ENCODE results near the gene NT5C2.
"Not testable (repeated sequence)": the region's sequence is repeated elsewhere in the genome, so short reads cannot be mapped to it uniquely, and the experiment has no call there.

NT5C2 gene

DNA sequence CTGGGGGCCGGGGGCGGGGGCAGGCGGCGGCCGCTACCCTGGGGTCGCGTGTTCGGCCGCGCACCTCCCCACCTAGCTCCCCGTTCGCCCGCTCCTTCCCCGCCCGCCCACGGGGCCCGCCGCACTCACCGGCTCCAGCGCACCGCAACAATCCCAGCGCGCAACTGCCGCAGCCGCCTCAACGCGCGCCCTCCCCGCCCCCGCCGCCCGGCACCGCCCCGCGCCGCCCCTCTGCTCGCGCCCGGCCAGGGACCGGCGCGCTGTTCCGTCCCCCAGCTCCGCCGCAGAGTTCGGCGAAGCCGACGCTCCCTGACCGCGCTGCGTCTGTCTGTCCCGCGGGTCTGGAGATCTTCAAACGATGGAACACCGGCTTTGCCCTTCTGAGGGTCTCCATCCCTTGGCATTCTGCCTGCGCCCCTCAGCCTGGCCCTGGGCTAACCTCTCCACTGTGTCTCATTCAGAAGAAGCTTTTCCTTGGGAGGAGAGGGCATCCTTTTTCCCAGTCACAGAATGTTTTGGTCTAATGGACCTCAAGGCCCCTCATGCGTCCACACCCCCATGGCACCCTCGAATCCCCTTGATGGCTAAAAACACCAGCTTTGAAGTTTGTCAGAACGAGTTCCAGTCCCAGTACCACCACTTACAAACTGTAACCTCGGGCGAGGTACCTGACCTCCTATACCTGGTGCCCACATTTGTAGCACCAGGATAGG lies at the start of gene NT5C2:
Gene NT5C2, minus strand, starts transcription at position 166 of the 713 bp plus-strand sequence. CDS start 18,314 bp downstream, outside the sequence.
- H3K27ac ChIP-seq, result peak within 1 kb of the TSS; percentile 84
- DNase-seq (ENCODE audit: low read depth, low spot score), result no peak

DNA sequence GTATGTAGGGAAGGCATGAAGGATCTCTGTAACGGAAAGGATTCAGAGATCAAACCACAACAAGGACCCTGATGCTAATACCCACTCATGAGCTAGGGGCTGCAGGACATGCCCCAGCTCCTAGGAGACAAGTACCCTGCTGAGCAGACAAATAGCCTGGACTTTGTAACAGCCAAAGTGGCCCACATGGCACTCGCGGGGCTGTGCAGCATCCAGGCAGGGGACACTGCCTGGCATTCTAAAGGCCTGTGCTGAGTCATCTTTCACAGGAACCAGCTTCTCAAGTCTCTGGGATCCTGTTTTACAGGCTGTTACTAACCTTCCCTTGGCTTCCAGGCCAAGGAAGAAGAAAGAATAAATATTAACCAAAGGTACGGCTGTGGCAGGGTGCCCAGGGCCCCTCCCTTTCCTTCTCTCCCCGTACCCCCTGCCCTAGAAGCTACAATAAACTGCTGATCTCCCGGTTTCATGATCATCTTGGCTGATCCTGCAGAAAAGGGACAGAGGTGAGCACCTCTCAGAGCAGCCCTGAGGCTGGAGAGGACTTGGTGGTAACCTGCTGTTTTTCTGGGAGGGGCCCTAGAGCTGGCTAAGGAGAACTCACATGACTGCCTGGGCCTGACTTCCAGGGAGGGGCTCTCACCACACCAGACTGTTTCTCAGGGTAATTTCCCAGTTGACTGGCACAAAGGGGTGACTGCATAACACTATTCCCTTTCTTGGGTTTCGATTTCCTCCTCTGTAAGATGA lies 48.4 kb upstream of the NT5C2 start:
- peak; percentile 93 for DNase-seq (ENCODE audit: low read depth, low spot score)
- peak overlapping the region; percentile 98 for H3K27ac ChIP-seq

DNA sequence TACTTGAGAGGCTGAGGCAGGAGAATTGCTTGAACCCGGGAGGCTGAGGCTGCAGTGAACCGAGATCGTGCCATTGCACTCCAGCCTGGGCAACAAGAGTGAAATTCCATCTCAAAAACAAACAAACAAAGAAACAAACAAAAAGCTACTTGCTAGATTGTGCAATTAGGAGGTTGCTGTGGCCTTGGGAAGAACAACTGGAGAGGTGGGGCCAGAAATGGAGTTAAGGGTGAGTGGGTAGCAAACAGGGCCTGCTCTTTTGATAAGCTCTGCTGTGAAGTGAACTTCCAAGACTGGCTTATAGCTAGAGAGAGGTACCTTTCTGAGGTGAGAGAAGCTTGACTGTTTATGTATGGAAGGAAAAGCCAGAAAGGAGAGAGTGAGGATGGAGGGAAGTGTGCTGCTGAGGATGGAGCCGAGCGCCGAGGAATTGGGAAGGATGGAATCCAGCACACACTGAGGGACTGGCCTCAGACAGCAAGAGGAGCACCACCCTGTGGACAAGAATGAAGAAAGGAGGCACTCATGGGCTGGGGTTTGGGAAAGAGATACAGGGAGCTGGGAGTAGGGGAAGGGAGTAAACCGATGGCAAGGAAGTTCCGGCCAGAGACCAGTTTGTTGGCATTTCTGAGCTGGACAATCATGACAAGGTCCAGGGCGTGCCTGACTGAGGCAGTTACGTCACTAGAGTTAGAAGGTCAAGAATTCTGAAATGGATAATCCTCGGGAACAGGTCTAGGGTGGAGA lies 45.6 kb upstream of the NT5C2 start:
- peak overlapping the region; percentile 98 for H3K27ac ChIP-seq
- peak; percentile 70 for DNase-seq (ENCODE audit: low read depth, low spot score)

DNA sequence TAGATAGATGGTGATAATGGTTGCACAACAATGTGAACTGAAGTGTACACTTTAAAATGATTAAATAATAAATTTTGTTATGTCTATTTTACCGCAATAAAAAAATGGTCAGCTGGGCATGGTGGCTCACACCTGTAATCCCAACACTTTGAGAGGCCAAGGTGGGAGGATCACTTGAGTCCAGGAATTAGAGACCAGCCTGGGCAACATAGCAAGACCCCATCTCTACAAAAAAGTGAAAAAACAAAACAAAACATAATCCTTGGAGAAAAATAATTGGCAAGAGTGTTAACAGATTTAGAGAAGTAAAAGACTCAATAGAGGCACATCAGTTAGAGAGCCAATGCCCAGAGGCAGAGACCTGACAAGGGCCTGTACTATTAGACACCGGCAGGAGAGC lies 42.7 kb upstream of the NT5C2 start:
- no peak for DNase-seq (ENCODE audit: low read depth, low spot score)
- H3K27ac ChIP-seq, result no peak overlapping the region

DNA sequence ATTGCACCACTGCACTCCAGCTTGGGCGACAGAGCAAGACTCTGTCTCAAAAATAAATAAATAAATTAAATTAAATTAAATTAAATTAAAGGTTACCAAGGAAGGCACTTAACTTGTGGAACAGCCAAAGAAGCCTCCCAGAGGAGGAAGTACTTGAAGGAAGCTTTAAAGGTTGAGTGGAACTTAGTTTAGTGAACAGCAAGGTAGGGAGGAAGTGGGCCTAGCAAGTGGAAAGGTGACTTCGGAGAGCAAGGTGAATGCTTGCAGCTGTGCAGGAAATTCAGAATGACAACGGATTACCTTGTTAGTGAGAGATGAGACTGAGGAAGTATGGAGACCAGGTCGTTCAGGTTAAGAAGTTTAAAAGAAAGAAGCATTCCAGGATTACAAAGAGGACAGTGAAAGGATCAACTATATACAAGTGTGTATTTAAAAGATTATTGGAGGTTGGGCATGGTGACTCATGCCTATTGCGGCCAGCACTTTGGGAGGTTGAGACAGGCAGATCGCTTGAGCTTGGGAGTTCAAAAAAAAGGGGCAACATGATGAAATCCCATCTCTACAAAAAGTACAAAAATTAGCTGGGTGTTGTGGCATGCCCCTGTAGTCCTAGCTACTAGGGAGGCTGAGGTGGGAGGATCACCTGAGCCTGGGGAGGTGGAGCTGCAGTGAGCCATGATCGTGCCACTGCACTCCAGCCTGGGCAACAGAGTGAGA lies 39.9 kb upstream of the NT5C2 start:
- peak overlapping the region; percentile 95 for H3K27ac ChIP-seq
- DNase-seq (ENCODE audit: low read depth, low spot score), result no peak

DNA sequence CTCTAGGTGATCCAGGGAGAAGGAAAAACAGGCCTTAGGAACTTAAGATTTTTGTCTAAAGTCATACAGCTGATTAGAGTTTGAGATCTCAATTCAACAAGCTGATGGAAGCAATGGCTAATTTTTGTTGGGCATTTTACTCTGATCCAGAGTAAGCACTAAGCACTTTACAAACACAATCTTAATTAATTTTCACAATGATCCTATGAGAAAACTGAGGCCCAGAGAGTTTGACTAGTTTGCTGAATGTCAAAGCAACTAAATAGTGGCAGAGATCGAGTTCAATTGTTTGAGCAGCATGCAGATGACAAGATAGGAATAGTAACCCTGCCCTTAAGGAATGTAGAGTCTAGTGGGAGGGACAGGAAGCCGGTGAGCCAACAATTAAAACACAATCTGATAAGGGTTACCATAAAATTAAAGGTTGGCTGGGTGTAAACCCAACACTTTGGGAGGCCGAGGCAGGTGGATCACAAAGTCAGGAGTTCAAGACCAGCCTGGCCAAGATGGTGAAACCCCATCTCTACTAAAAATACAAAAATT lies 39.1 kb upstream of the NT5C2 start:
- H3K27ac ChIP-seq, result peak overlapping the region; percentile 95

DNA sequence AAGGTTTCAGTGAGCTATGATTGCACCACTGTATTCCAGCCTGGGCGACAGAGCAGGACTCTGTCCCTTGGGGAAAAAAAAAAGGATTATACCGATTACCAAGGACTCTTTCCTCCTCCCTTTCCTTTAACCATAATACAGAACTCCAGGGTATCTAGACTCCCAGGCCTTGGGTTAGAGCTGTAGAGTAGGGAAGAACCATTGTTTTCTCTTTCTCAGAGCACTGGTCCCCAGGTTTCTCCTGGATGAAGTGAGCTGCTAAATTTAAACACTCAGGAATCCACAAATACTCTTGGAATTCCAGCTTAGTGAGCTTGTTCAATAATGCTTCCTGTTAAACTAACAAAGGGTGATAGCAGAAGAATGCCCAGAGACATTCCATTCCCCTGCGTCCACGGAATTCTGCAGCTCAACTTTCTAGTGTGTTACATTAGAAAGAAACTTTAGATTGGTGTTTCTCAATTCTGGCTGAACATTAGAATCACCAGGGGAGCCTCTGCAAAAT lies 38.0 kb upstream of the NT5C2 start:
- no peak for DNase-seq (ENCODE audit: low read depth, low spot score)
- H3K27ac ChIP-seq, result peak overlapping the region; percentile 95

More for the DNA sequence above, 39.1 kb upstream of the NT5C2 start:
- DNase-seq (ENCODE audit: low read depth, low spot score), result no peak

DNA sequence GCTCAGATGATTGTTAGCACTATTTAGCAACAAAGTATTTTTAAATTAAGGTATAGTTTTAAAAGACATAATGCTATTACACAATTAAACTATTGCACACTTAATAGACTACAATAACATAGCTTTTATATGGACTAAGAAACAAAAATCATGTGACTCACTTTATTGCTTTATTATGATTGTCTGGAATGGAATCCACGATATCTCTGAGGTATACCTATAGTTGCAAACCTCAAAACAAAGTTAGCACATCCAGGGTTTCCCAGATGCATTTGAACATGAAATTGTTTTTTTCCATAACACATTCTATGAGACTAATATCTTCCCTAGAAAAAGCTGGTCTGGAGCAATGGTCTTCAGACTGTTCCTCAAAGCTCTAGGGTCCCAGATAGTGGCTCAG lies 34.3 kb upstream of the NT5C2 start:
- H3K27ac ChIP-seq, result peak overlapping the region; percentile 34
- DNase-seq (ENCODE audit: low read depth, low spot score), result no peak

DNA sequence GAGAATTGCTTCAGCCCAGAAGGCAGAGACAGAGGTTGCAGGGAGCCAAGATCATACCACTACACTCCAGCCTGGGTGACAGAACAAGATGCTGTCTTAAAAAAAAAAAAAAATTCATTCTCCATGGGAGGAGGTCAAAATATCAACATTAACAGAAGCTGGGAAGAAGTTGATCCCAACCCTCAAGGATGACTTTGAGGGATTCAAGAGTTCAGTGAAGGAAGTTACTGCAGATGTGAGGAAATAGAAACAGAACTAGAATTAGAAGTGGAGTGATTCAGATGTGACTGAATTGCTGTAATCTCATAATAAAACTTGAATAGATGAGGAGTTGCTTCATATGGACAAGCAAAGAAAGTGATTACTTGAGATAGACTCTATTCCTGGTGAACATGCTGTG lies 32.9 kb upstream of the NT5C2 start:
- peak overlapping the region; percentile 27 for H3K27ac ChIP-seq
- no peak for DNase-seq (ENCODE audit: low read depth, low spot score)

DNA sequence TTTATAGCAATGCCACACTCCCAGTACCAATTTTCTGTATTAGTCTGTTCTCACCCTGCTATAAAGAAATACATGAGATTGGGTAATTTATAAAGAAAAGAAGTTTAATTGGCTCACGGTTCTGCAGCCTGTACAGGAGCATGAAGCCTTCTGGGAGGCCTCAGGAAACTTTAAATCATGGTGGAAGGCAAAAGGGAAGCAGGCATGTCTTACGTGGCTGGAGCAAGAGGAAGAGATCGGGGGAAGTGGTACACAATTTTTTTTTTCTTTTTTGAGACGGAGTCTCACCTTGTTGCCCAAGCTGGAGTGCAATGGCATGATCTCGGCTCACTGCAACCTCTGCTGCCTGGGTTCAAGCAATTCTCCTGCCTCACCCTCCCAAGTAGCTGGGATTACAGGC lies 31.6 kb upstream of the NT5C2 start:
- not testable (repeated sequence) for H3K27ac ChIP-seq; DNase-seq (ENCODE audit: low read depth, low spot score)

DNA sequence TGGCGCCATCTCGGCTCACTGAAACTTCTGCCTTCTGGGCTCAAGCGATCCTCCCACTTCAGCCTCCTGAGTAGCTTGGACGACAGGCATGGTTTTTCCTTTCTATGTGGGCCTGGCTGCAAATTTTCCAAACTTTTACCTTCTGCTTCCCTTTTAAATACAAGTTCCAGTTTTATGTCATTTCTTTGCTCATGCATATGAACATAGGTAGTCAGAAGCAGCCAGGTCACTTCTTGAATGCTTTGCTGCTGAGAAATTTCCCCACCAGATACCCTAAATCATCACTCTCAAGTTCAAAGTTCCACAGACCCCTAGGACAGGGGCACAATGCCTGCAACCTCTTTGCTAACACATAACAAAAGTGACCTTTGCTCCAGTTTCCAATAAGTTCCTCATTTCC lies 31.1 kb upstream of the NT5C2 start:
- no peak overlapping the region for H3K27ac ChIP-seq
- DNase-seq (ENCODE audit: low read depth, low spot score), result no peak

DNA sequence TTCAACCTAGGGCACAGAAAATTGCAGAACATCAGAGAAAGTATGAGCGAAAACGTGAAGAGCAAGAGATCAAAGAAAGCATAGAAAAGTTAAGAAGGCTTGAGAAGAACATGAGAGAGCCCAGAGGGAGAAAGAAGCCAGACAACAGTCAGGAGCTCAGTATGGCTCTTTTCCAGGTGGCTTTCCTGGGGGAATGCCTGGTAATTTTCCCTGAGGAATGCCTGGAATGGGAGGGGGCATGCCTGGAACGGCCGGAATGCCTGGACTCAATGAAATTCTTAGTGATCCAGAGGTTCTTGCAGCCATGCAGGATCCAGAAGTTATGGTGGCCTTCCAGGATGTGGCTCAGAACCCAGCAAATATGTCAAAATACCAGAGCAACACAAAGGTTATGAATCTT lies 23.3 kb upstream of the NT5C2 start:
- DNase-seq (ENCODE audit: low read depth, low spot score), result not testable (repeated sequence)

DNA sequence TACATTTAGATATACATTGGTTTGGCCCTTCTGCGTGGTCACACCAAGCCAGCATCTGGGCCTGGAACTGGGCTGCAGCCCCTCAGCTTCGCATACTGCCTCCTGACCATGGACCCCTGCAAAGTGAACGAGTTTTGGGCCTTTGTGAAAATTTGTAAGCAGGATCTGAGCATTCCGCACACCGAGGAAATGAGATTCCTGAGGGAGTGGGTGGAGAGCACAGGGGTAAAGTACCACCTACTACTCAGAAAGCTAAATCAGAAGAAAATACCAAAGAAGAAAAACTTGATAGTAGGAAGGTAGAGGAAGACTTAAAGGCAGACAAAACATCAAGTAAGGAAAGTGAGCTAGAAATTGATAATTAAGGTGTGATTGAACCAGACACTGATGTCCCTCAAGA lies 22.5 kb upstream of the NT5C2 start:
- no peak overlapping the region for H3K27ac ChIP-seq
- DNase-seq (ENCODE audit: low read depth, low spot score), result no peak

More for the DNA sequence above, 23.3 kb upstream of the NT5C2 start:
- H3K27ac ChIP-seq, result not testable (repeated sequence)

DNA sequence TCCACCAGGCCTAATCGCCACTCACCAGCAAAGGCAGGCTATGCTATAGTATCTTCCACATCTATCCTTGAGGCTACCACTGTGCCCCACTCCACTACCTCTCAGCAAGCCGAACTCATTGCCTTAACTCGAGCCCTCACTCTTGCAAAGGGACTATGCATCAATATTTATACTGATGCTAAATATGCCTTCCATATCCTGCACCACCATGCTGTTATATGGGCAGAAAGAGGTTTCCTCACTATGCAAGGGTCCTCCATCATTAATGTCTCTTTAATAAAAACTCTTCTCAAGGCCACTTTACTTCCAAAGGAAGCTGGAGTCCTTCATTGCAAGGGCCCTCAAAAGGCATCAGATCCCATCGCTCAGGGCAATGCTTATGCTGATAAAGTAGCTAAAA lies 17.2 kb upstream of the NT5C2 start:
- not testable (repeated sequence) for H3K27ac ChIP-seq; DNase-seq (ENCODE audit: low read depth, low spot score)

DNA sequence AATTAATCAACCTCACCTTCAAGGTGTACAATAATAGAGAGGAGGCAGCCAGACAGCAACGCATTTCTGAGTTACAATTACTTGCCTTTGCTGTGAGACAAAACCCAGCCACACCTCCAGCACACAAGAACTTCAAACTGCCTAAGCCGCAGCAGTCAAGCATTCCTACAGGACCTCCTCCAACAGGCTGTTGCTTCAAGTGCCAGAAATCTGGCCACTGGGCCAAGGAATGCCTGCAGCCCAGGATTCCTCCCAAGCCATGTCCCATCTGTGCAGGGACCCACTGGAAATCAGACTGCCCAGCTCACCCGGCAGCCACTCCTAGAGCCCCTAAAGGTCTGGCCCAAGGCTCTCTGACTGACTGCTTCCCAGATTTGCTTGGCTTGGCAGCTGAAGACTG lies 14.6 kb upstream of the NT5C2 start:
- not testable (repeated sequence) for DNase-seq (ENCODE audit: low read depth, low spot score); H3K27ac ChIP-seq

DNA sequence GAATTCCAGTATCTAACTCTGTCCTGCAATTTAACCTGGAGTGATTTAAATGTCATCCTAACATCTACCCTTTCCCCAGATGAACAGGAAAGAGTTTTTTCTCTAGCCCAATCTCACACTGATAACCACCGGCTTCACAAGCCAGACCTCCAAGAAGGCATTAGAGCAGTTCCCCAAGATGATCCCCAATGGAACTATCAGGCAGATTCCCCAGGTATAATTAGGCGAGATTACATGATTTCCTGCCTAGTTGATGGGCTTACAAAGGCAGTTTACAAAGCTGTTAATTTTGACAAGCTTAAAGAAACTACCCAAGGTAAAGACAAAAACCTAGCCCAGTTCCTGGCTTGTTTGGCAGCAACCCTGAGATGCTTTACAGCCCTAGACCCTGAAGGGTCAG lies 14.1 kb upstream of the NT5C2 start:
- H3K27ac ChIP-seq, result no peak overlapping the region
- no peak for DNase-seq (ENCODE audit: low read depth, low spot score)

DNA sequence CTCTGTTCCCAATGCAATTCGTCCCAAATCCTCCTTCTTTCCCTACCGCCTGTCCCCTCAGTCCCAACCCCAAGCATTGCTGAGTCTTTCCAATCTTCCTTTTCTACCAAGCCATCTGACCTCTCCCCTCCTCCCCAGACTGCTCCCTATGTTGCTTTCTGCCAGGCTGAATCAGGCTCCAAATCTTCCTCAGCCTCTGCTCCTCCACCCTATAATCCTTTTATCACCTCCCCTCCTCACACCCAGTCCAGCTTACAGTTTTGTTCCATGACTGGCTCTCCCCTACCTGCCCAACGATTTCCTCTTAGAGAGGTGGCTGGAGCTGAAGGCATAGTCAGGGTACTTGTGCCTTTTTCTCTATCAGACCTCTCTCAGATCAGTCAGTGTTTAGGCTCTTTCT lies 13.6 kb upstream of the NT5C2 start:
- not testable (repeated sequence) for DNase-seq (ENCODE audit: low read depth, low spot score); H3K27ac ChIP-seq

DNA sequence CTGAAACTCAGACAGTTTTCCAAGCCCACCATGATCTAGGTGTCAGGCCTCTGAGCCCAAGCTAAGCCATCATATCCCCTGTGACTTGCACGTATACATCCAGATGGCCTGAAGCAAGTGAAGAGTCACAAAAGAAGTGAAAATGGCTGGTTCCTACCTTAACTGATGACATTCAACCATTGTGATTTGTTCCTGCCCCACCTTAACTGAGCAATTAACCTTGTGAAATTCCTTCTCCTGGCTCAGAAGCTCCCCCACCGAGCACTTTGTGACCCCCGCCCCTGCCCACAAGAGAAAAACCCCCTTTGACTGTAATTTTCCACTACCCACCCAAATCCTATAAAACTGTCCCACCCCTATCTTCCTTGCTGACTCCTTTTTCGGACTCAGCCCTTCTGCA lies 12.3 kb upstream of the NT5C2 start:
- DNase-seq (ENCODE audit: low read depth, low spot score); H3K27ac ChIP-seq: not testable (repeated sequence)

DNA sequence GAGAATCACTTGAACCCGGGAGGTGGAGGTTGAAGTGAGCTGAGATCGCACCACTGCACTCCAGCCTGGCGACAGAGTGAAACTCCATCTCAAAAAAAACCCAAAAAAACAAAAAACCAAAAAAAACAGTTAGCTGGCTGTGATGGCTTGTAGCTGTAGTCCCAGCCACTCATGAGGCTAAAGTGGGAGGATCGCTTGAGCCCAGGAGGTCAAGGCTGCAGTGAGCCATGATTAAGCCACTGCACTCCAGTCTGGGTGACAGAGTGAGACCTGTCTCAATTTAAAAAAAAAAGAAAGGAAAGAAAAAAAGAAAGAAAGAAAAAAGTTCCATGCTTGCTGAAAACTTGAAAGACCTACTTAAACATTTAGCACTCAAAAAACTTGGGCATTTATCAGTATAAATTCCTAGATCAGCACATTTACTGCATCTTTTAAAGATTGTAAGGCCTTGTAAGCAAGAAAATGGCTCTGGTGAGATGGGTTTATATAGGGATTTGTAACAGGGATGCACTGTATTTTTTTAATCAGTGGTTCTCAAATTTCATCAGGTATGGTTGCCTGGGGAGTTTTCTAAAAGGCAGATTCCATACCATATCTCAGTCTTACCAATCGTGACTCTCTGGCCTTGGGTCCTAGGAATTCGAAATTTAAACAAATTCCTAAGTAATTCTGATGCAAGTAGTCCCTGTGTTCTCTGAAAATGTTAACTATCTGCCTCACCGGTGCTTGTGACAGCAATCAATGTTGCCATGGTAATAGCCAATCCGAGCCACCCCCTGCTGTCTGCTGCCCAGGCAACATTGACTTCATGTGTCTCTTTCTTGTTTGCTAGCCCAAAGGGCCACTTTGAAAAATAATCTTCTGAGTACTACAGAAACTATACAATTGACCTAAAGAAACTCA lies 11.5 kb upstream of the NT5C2 start:
- H3K27ac ChIP-seq, result no peak overlapping the region
- DNase-seq (ENCODE audit: low read depth, low spot score), result no peak
